Colonic mucosa (tissue), 4 donors: ENCODE measurements around the gene C5orf15. TPM values are rescaled to one million over a fixed set of nuclear protein-coding genes. Genes with fewer than 3 reads are reported as not detected.

Experiments
- DNase-seq: peaks from one replicate; pipeline ENCODE4 v3.0.0-alpha.2; 2020
- H3K27ac ChIP-seq: fragments of 200-600 bp; one replicate; pipeline ENCODE4 v1.8.0; 2021
- H3K27me3 ChIP-seq: fragments of 200-600 bp; one replicate; pipeline ENCODE4 v1.8.0; 2021
- H3K36me3 ChIP-seq: fragments of 200-600 bp; one replicate; pipeline ENCODE4 v1.8.0; 2021
- H3K4me1 ChIP-seq: fragments of 200-600 bp; one replicate; pipeline ENCODE4 v1.8.0; 2021; ENCODE audit warnings: mild to moderate bottlenecking
- H3K4me3 ChIP-seq: fragments of 200-600 bp; one replicate; pipeline ENCODE4 v1.8.0; 2021
- H3K9ac ChIP-seq, 2 donors: one replicate each; pipeline ENCODE4 v1.7.0; 2013; ENCODE audit warnings: control low read depth in 2 of 2, low read depth in 2 of 2, low read length in 2 of 2
- H3K9me3 ChIP-seq: fragments of 200-600 bp; one replicate; pipeline ENCODE4 v1.8.0; 2021
- CTCF ChIP-seq: fragments of 200-600 bp; IDR thresholded peaks from one replicate; pipeline ENCODE4 v1.8.0; 2022; ENCODE audit warnings: antibody characterized with exemption, mild to moderate bottlenecking
- intact Hi-C: fragments of 100-400 bp; cut with DNase I; formaldehyde crosslinking; loops from one replicate; pipeline ENCODE4 v1.14.1; 2022
- total RNA-seq, 2 donors: library from RNA; stranded (reverse); fragmentation: NEBNext Ultra II Directional in 1 of 2; extraction: Animal tissue kit (Norgen Biotek cat#: 25700) in 1 of 2; gene quantifications; one replicate each; pipeline ENCODE4 v1.2.1, GENCODE V29; 2021
- donor health status: healthy.
- donor health status: DM: no; HTN: no; CAD: no.
- donor health status: DM: no; HTN: no; CAD: no.

The C5orf15 gene
- total RNA-seq, 2 donors from 2014 or later = 21.1 to 31.9 TPM

GRCh38 chr5:133966090-133966489, 2.3 kb downstream of the C5orf15 start:
- no peaks in the 10 kb centered on the region for H3K9me3 ChIP-seq
- peaks cover 10% of the 10 kb centered on the region for H3K4me1 ChIP-seq
- H3K9ac ChIP-seq = no peak overlapping the region
- H3K27ac ChIP-seq = no peak overlapping the region
- intact Hi-C loops = no loop called here
- H3K36me3 ChIP-seq = no peaks in the 10 kb centered on the region
- H3K4me3 ChIP-seq = no peak overlapping the region
- no peak for TF ChIP-seq CTCF
- DNase-seq = no peak
- no peaks in the 10 kb centered on the region for H3K27me3 ChIP-seq

- Histone ChIP-seq H3K4me1 (peaks cover 7% of the 10 kb centered on the region), H3K27ac (no peak overlapping the region), H3K36me3 (no peaks in the 10 kb centered on the region), H3K27me3 (no peaks in the 10 kb centered on the region), H3K4me3 (no peak overlapping the region), H3K9ac (no peak overlapping the region), H3K9me3 (no peaks in the 10 kb centered on the region)
- TF ChIP-seq CTCF = no peak
- no peak for DNase-seq
- intact Hi-C loops = no loop called here
These were observed 4.8 kb downstream of the C5orf15 start for GRCh38 chr5:133963493-133964128.

- H3K4me3 ChIP-seq = no peak overlapping the region
- no peaks in the 10 kb centered on the region for H3K36me3 ChIP-seq
- H3K27ac ChIP-seq = no peak overlapping the region
- no peaks in the 10 kb centered on the region for H3K9me3 ChIP-seq
- no peak overlapping the region for H3K9ac ChIP-seq
- H3K4me1 ChIP-seq = peaks cover 7% of the 10 kb centered on the region
- DNase-seq = no peak
- intact Hi-C loops = no loop called here
- TF ChIP-seq CTCF = no peak
- no peaks in the 10 kb centered on the region for H3K27me3 ChIP-seq
These were observed 5.5 kb downstream of the C5orf15 start for GRCh38 chr5:133962801-133963476.

- no peak for TF ChIP-seq CTCF
- intact Hi-C loops = no loop called here
- Histone ChIP-seq H3K9me3 (no peaks in the 10 kb centered on the region), H3K27me3 (no peaks in the 10 kb centered on the region), H3K4me3 (no peak overlapping the region), H3K4me1 (peaks cover 3% of the 10 kb centered on the region), H3K36me3 (no peaks in the 10 kb centered on the region), H3K9ac (no peak overlapping the region), H3K27ac (no peak overlapping the region)
- no peak for DNase-seq
These were observed 6.3 kb downstream of the C5orf15 start for GRCh38 chr5:133962131-133962530.

GRCh38 chr5:133959643-133960042, 8.8 kb downstream of the C5orf15 start:
- H3K4me3 ChIP-seq = no peak overlapping the region
- no peak overlapping the region for H3K9ac ChIP-seq
- no peaks in the 10 kb centered on the region for H3K9me3 ChIP-seq
- H3K27me3 ChIP-seq = no peaks in the 10 kb centered on the region
- intact Hi-C loops = no loop called here
- H3K36me3 ChIP-seq = no peaks in the 10 kb centered on the region
- TF ChIP-seq CTCF = no peak
- H3K4me1 ChIP-seq = no peaks in the 10 kb centered on the region
- H3K27ac ChIP-seq = no peak overlapping the region
- no peak for DNase-seq
